K562 (cell line): ENCODE measurements around the gene IL1R1. TPM values are rescaled to one million over a fixed set of nuclear protein-coding genes. Genes with fewer than 3 reads are reported as not detected.

Experiments used
- ATAC-seq: fragments of 200-7000 bp; cut with Tn5 transposase; 3 replicates; pipeline ENCODE4 v1.9.1; 2020; ENCODE audit warnings: moderate library complexity
- BruUV-seq: library from RNA; stranded (reverse); fragments of 400-500 nt; replicated peaks from 2 replicates; lab custom pipeline; 2021; lab: Mats Ljungman, UMichigan
- CTCF ChIA-PET: fragments of 300-600 bp; formaldehyde crosslinking; extraction: SDS; loops from one replicate; lab custom pipeline; 2021; ENCODE audit warnings: low intra/inter-chr PET ratio; lab: Yijun Ruan, JAX
- POLR2A ChIA-PET: fragments of 300-600, 350-650 bp; sonication (Branson Sonifier 250); formaldehyde crosslinking; extraction: SDS; loops from one replicate; lab custom pipeline; 2021; ENCODE audit warnings: antibody characterized with exemption, inconsistent platforms; lab: Yijun Ruan, JAX
- DNase-seq, 4 experiments: peaks; one replicate each; pipeline versions ENCODE4 v3.0.0 to v3.0.0-alpha.2; 2011 to 2018; ENCODE audit warnings: low spot score in 3 of 4, mixed read lengths in 3 of 4; ENCODE audit errors: extremely low read depth in 1 of 4
- FAIRE-seq: peaks from 2 replicates; lab custom pipeline; 2011; peaks lifted over from hg19 to GRCh38; lab: Jason Lieb, UNC
- H2AFZ ChIP-seq: 2 replicates; pipeline ENCODE4 v1.6.0; 2011; ENCODE audit warnings: low read depth, low read length, control low read depth, inconsistent platforms
- H3K27ac ChIP-seq: fragments of 200-600 bp; 3 replicates; pipeline ENCODE4 v1.8.0; 2011; ENCODE audit warnings: low read depth, mild to moderate bottlenecking, control low read depth, inconsistent platforms, low read length, moderate library complexity, mixed read lengths; ENCODE audit errors: extremely low read depth
- H3K27me3 ChIP-seq, 2 experiments: fragments of 300-600 bp in 1 of 2; 2 replicates in 1 of 2; 3 replicates in 1 of 2; pipeline versions ENCODE4 v1.6.0 to v1.8.0; 2011; ENCODE audit warnings: inconsistent platforms in 2 of 2, low read length in 2 of 2, mild to moderate bottlenecking in 1 of 2, mixed read lengths in 1 of 2, moderate library complexity in 1 of 2; ENCODE audit not compliant: control insufficient read depth in 2 of 2, insufficient read depth in 2 of 2
- H3K36me3 ChIP-seq: fragments of 300-600 bp; 3 replicates; pipeline ENCODE4 v1.8.0; 2011; ENCODE audit warnings: mild to moderate bottlenecking, low read length, inconsistent platforms; ENCODE audit not compliant: control insufficient read depth, insufficient read depth
- H3K4me1 ChIP-seq, 2 experiments: fragments of 200-600 bp in 1 of 2; replicated peaks in 1 of 2; 2 replicates in 1 of 2; 3 replicates in 1 of 2; pipeline versions ENCODE4 v1.5.1 to v1.8.0; 2011; ENCODE audit warnings: inconsistent platforms in 2 of 2, low read length in 2 of 2, mild to moderate bottlenecking in 1 of 2, mixed read lengths in 1 of 2, moderate library complexity in 1 of 2; ENCODE audit not compliant: control insufficient read depth in 2 of 2, insufficient read depth in 2 of 2
- H3K4me2 ChIP-seq: 2 replicates; pipeline ENCODE4 v1.6.1; 2011; ENCODE audit warnings: low read length, control low read depth, inconsistent platforms, mixed read lengths; ENCODE audit not compliant: insufficient read depth
- H3K4me3 ChIP-seq: fragments of 200-600 bp; sonication (generic), shearing (Covaris generic); 2 replicates; pipeline ENCODE4 v1.5.1; 2016; ENCODE audit warnings: control low read depth, inconsistent platforms
- H3K79me2 ChIP-seq: fragments of 200-600 bp; 3 replicates; pipeline ENCODE4 v1.8.0; 2011; ENCODE audit warnings: low read length, inconsistent platforms; ENCODE audit not compliant: control insufficient read depth, insufficient read depth
- H3K9ac ChIP-seq, 2 experiments: 2 replicates each; pipeline versions ENCODE4 v1.6.0 to v1.6.1; 2011; ENCODE audit warnings: low read depth in 2 of 2, low read length in 2 of 2, control low read depth in 1 of 2, inconsistent platforms in 1 of 2, mild to moderate bottlenecking in 1 of 2, mixed read lengths in 1 of 2; ENCODE audit not compliant: insufficient read depth in 1 of 2
- H3K9me1 ChIP-seq: one replicate; pipeline ENCODE4 v1.6.0; 2011; ENCODE audit warnings: inconsistent platforms, mild to moderate bottlenecking, low read length, moderate library complexity; ENCODE audit not compliant: control insufficient read depth, insufficient read depth
- H3K9me3 ChIP-seq: replicated peaks from 2 replicates; pipeline ENCODE4 v1.5.1; 2011; ENCODE audit warnings: low read depth, low read length, inconsistent platforms; ENCODE audit not compliant: control insufficient read depth, insufficient read depth
- H4K20me1 ChIP-seq: replicated peaks from 2 replicates; pipeline ENCODE4 v1.6.1; 2011; ENCODE audit warnings: low read length, inconsistent platforms, mixed read lengths; ENCODE audit not compliant: control insufficient read depth, insufficient read depth
- CHAMP1 ChIP-seq: fragments of 450-650 bp; IDR thresholded peaks from 2 replicates; pipeline ENCODE4 v1.6.1; 2016; ENCODE audit warnings: mild to moderate bottlenecking
- FOXO4 ChIP-seq: fragments of 450-650 bp; formaldehyde crosslinking; IDR thresholded peaks from 2 replicates; pipeline ENCODE4 v1.4.0; 2020; ENCODE audit warnings: mild to moderate bottlenecking, moderate library complexity
- HNRNPK ChIP-seq: fragments of 200-400 bp; formaldehyde crosslinking; IDR thresholded peaks from one replicate; pipeline ENCODE4 v1.6.1; 2018; ENCODE audit warnings: mild to moderate bottlenecking, low read depth, low read length; ENCODE audit not compliant: poor library complexity, severe bottlenecking
- NFRKB ChIP-seq: fragments of 450-650 bp; IDR thresholded peaks from 2 replicates; pipeline ENCODE4 v1.6.1; 2016; ENCODE audit warnings: low read depth
- NR4A1 ChIP-seq, 2 experiments: fragments of 250-450 bp in 1 of 2; fragments of 450-650 bp in 1 of 2; sonication (Bioruptor Pico) in 1 of 2; IDR thresholded peaks; 2 replicates each; pipeline versions ENCODE4 v1.4.0 to v1.6.1; 2016 to 2020; ENCODE audit warnings: mild to moderate bottlenecking in 2 of 2, missing compliant biosample characterization in 1 of 2, missing genetic modification characterization in 1 of 2, moderate library complexity in 1 of 2
- POLR3A ChIP-seq: IDR thresholded peaks from 2 replicates; pipeline ENCODE4 v1.6.1; 2011; ENCODE audit warnings: borderline replicate concordance, mild to moderate bottlenecking, moderate library complexity; ENCODE audit not compliant: insufficient read length, insufficient read depth; ENCODE audit errors: extremely low read depth
- PRDM10 ChIP-seq: fragments of 450-650 bp; IDR thresholded peaks from 2 replicates; pipeline ENCODE4 v1.6.1; 2018; ENCODE audit not compliant: partially characterized antibody
- ZBTB8A ChIP-seq: fragments of 450-650 bp; IDR thresholded peaks from 2 replicates; pipeline ENCODE4 v1.6.1; 2018; ENCODE audit warnings: mild to moderate bottlenecking, moderate library complexity; ENCODE audit not compliant: partially characterized antibody
- ZNF79 ChIP-seq: fragments of 250-450 bp; sonication (Bioruptor Pico); IDR thresholded peaks from 2 replicates; pipeline ENCODE4 v1.4.0; 2020; ENCODE audit warnings: low read depth, mild to moderate bottlenecking, moderate library complexity
- WGBS: fragments of 100-300 bp; shearing (Covaris generic); methylation state at CpG from one replicate; pipeline ENCODE4 v1.1.6; 2016; ENCODE audit warnings: low coverage, mixed read lengths; ENCODE audit not compliant: insufficient coverage; ENCODE audit errors: missing lambda C conversion rate; 5-methylcytosine and 5-hydroxymethylcytosine counted together
- in situ Hi-C: fragments of 300-500 bp; cut with MboI; formaldehyde crosslinking; loops from 4 replicates; pipeline ENCODE4 v1.15.0; 2018; ENCODE audit warnings: inconsistent platforms, mixed read lengths
- intact Hi-C: fragments of 100-400 bp; cut with micrococcal nuclease; formaldehyde crosslinking; loops from 2 replicates; pipeline ENCODE4 v1.14.2; 2022
- polyA plus RNA-seq, 8 experiments: library from polyadenylated mRNA; depleted of rRNA in 4 of 8; stranded (reverse) in 5 of 8; unstranded in 3 of 8; fragments of >200 nt; fragmentation: Nextera tagmentation in 2 of 8; fragmentation: Illumina TruSeq in 1 of 8; extraction: Ambion mirVana in 2 of 8; extraction: Trizol in 1 of 8; gene quantifications; 2 replicates each; pipeline versions ENCODE4 v1.2.1 to v1.2.3, GENCODE V29; 2011 to 2014; ENCODE audit warnings: inconsistent platforms in 1 of 8, missing spikeins in 1 of 8
- total RNA-seq, 7 experiments: library from RNA; depleted of rRNA in 6 of 7; stranded (reverse); fragments of >200 nt in 6 of 7; fragmentation: Illumina TruSeq in 2 of 7; extraction: Trizol in 2 of 7; gene quantifications; 2 replicates each; pipeline versions ENCODE4 v1.2.1 to v1.2.3, GENCODE V29; 2011 to 2021; ENCODE audit warnings: low replicate concordance in 1 of 7

The IL1R1 gene
- total and polyA plus RNA-seq, 9 of the 15 experiments (the other 6 are each of a cell fraction or from before 2014, with no cell fraction given): 0.81 to 3.9 (median 1.6) TPM

- no peak for TF ChIP-seq HNRNPK
- no peak for TF ChIP-seq NFRKB
- TF ChIP-seq PRDM10: no peak
- no peak for TF ChIP-seq POLR3A
Measured at GRCh38 chr2:102166189-102166845, 23.8 kb downstream of the IL1R1 start (continued).

- Histone ChIP-seq H3K79me2 (no peaks in the 10 kb centered on the region), H3K4me3 (no peak overlapping the region), H3K9me3 (no peaks in the 10 kb centered on the region), H2AFZ (no peak overlapping the region), H3K9me1 (no peaks in the 10 kb centered on the region), H3K27ac (no peak overlapping the region), H3K9ac (no peak overlapping the region), H4K20me1 (no peaks in the 10 kb centered on the region), H3K4me2 (no peak overlapping the region), H3K36me3 (no peaks in the 10 kb centered on the region), H3K27me3 (no peaks in the 10 kb centered on the region), H3K4me1 (no peaks in the 10 kb centered on the region)
- DNase-seq: no peak
- POLR2A ChIA-PET: interaction anchor here (1.7 kb wide), 1 partner anchor 148 kb away, joined by 4 read pairs; no protein-coding TSS in a partner anchor
- intact Hi-C loops: loop anchor here (5.0 kb wide), 1 partner anchor 74 kb away; no protein-coding TSS in a partner anchor
- in situ Hi-C loops: no loop called here
- CTCF ChIA-PET: no interaction called here
- FAIRE-seq: peak; percentile 23
- no TSS peak for BruUV-seq
- WGBS: 39% methylated on average over 5 of the region's 5 CpGs
- ATAC-seq: no peak
- TF ChIP-seq FOXO4 (CRISPR knock-in tag) (no peak), NR4A1 (CRISPR knock-in tag; IDR thresholded peaks at IDR 0.05) (no peak), NR4A1 (tag; IDR thresholded peaks at IDR 0.05) (no peak), ZNF79 (no peak), ZBTB8A (no peak), CHAMP1 (no peak)
Measured at GRCh38 chr2:102168026-102168771, 25.7 kb downstream of the IL1R1 start.
